Loucy (cell line): ENCODE results near the gene MAML3.

Experiments used
- CTCF ChIP-seq: fragments of 200-600 bp; sonication (generic); conservative IDR thresholded peaks from 2 replicates; pipeline ENCODE4 v1.5.1; 2014; ENCODE audit warnings: mild to moderate bottlenecking, antibody characterized with exemption, low read length
- EZH2phosphoT487 ChIP-seq: fragments of 200-600 bp; IDR thresholded peaks from 2 replicates; pipeline ENCODE4 v1.6.1; 2018; ENCODE audit warnings: antibody characterized with exemption, mild to moderate bottlenecking, moderate library complexity, borderline replicate concordance

GRCh38 chr4:139814323-139815015, 339.5 kb downstream of the MAML3 start:
- TF ChIP-seq CTCF, result no peak
- no peak for TF ChIP-seq EZH2phosphoT487
